ENCODE results near the gene RCN1. TPM values are rescaled to one million over a fixed set of nuclear protein-coding genes. Genes with fewer than 3 reads are reported as not detected.

The RCN1 gene
- total RNA-seq, 4 donors from 2014 or later, result 52.0 to 101 (median 75.7) TPM

DNA sequence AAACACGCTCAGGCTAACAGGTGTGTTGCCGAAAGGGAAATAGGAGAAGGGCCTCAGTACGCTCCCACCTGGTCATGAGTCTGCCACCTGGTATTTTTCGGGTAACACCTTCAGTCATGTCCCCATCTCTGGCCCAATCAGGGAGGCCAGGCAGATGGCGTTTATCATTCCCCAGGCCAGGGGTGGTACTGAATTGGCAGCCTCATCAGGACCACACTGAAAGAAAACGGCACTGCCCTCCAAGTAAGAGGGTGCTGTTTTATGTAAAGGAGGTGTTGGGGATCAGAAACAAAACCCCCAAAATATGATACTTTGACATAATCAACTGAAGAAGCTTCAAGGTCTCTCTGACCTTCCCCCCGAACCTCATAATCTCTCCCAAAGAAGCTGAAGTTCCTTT is 58.9 kb downstream of the RCN1 start:
- no peak overlapping the region for H3K4me3 ChIP-seq (replicated peaks in 1 of 3)
- no peaks in the 10 kb centered on the region for H3K9me3 ChIP-seq
- WGBS, 2 donors, result 77 to 80% methylated on average over 7 of the region's 7 CpGs
- H3K27ac ChIP-seq, result no peak overlapping the region
- no peaks in the 10 kb centered on the region for H3K27me3 ChIP-seq
- no peaks in the 10 kb centered on the region for H3K36me3 ChIP-seq
- no peaks in the 10 kb centered on the region for H3K4me1 ChIP-seq
- intact Hi-C loops (cut with DNase I), result no loop called here
- no peak for TF ChIP-seq POLR2A (IDR thresholded peaks at IDR 0.05)
- TF ChIP-seq, protein P1, sequence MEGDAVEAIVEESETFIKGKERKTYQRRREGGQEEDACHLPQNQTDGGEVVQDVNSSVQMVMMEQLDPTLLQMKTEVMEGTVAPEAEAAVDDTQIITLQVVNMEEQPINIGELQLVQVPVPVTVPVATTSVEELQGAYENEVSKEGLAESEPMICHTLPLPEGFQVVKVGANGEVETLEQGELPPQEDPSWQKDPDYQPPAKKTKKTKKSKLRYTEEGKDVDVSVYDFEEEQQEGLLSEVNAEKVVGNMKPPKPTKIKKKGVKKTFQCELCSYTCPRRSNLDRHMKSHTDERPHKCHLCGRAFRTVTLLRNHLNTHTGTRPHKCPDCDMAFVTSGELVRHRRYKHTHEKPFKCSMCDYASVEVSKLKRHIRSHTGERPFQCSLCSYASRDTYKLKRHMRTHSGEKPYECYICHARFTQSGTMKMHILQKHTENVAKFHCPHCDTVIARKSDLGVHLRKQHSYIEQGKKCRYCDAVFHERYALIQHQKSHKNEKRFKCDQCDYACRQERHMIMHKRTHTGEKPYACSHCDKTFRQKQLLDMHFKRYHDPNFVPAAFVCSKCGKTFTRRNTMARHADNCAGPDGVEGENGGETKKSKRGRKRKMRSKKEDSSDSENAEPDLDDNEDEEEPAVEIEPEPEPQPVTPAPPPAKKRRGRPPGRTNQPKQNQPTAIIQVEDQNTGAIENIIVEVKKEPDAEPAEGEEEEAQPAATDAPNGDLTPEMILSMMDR (IDR thresholded peaks at IDR 0.05), result no peak
- DNase-seq, result no peak

DNA sequence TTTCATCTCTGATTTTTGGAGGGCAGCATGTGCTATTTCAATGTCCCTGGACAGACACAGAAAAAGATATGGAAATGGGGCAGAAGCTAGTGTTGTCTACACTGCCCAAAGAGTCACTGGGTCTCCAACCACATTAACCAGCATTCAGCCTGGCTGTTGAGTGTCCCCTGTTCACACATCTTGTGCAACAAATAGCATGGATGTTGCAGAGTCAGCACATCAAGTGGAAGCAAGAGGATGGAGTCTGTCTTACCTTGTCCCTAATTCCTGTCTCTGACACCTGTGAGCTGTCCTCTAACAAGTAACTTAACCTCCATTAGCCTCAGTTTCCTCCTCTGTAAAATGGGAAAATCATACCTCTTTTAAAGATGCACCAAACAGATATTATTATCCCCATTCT is 60.2 kb downstream of the RCN1 start:
- Histone ChIP-seq H3K4me1 (no peaks in the 10 kb centered on the region), H3K36me3 (no peaks in the 10 kb centered on the region), H3K27me3 (no peaks in the 10 kb centered on the region), H3K9me3 (no peaks in the 10 kb centered on the region), H3K27ac (no peak overlapping the region), H3K4me3 (replicated peaks in 1 of 3) (no peak overlapping the region)
- intact Hi-C loops (cut with DNase I), result no loop called here
- TF ChIP-seq POLR2A (IDR thresholded peaks at IDR 0.05), result no peak
- TF ChIP-seq, protein P1 (IDR thresholded peaks at IDR 0.05), result no peak
- no peak for DNase-seq

DNA sequence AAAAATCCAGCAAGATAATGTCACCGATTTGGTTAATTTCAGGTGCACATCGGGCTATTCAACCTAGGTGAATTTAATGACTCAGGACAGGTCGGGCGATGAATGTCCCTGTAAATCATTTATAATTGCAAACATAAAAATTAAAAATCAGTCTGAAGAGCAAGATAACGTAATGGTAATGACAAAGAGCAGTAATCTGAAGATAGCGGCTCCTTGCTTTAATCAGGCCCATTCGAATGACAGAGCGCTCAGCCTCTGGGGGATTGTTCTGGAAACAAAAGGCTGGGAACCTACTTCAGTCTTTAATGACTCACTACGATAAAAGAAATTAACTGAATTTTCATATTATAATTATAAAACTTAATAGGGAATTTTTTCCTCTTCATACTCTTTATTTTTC is 61.3 kb downstream of the RCN1 start:
- no peak overlapping the region for H3K27ac ChIP-seq
- no peak for TF ChIP-seq POLR2A (IDR thresholded peaks at IDR 0.05)
- TF ChIP-seq, protein P1 (IDR thresholded peaks at IDR 0.05), result no peak
- WGBS, 2 donors, result 82 to 84% methylated on average over 9 of the region's 9 CpGs
- no peaks in the 10 kb centered on the region for H3K4me1 ChIP-seq
- H3K4me3 ChIP-seq (replicated peaks in 1 of 3), result no peak overlapping the region
- H3K27me3 ChIP-seq, result no peaks in the 10 kb centered on the region
- DNase-seq, result no peak
- intact Hi-C loops (cut with DNase I), result no loop called here
- H3K36me3 ChIP-seq, result no peaks in the 10 kb centered on the region
- no peaks in the 10 kb centered on the region for H3K9me3 ChIP-seq

DNA sequence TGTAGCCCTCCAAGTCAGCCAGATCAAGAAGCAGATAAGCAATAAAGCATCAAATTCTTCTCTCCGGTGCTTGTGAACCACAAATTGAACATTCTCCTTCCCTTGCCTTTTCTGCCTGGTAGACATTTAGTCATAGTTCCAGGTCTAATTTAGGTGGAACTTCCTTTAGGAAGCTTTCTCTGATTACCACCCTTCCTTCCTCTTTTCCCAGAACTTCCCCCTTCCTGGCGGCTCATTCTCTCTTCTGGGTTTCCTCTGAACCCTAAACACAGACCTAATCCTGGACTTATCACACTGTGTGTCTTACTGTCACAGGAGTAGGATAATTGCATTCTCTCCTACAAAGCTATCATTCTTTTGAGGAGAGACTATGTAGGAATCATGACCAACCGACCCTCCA is 61.9 kb downstream of the RCN1 start:
- Histone ChIP-seq H3K4me3 (replicated peaks in 1 of 3) (no peak overlapping the region), H3K27ac (no peak overlapping the region), H3K4me1 (no peaks in the 10 kb centered on the region), H3K27me3 (no peaks in the 10 kb centered on the region), H3K9me3 (no peaks in the 10 kb centered on the region), H3K36me3 (no peaks in the 10 kb centered on the region)
- TF ChIP-seq, protein P1 (IDR thresholded peaks at IDR 0.05), result no peak
- TF ChIP-seq POLR2A (IDR thresholded peaks at IDR 0.05), result no peak
- intact Hi-C loops (cut with DNase I), result no loop called here
- DNase-seq, result no peak
- 31 to 41% methylated on average over 3 of the region's 3 CpGs for WGBS, 2 donors

DNA sequence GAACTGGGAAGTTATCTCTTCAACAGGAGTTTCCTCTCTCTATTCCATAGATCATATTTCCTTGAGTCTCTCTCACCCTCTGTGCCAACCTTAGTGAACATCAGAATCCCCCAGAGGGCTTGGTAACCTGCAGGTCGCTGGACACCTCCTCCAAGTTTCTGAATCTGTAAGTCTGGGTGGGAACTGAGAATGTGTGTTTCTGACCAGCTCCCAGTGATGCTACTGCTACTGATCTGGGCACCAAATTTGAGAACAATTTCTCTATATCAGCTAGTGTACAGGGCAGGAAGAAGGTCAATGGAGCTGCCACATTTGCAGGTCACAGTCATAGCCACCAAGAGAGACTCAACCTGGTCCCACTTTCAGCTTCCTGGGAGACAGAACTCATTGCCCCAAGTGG is 62.9 kb downstream of the RCN1 start:
- Histone ChIP-seq H3K27ac (no peak overlapping the region), H3K4me1 (no peaks in the 10 kb centered on the region), H3K27me3 (no peaks in the 10 kb centered on the region), H3K4me3 (replicated peaks in 1 of 3) (no peak overlapping the region), H3K9me3 (no peaks in the 10 kb centered on the region), H3K36me3 (no peaks in the 10 kb centered on the region)
- TF ChIP-seq POLR2A (IDR thresholded peaks at IDR 0.05), result no peak
- TF ChIP-seq, protein P1 (IDR thresholded peaks at IDR 0.05), result no peak
- intact Hi-C loops (cut with DNase I), result no loop called here
- no peak for DNase-seq
- WGBS, 2 donors, result 43 to 80% methylated on average over 1 of the region's 1 CpG

All from thyroid gland (tissue), 4 donors.